Muscle of arm (tissue), 12 donors: ENCODE data around the gene EML6. TPM values are rescaled to one million over a fixed set of nuclear protein-coding genes. Genes with fewer than 3 reads are reported as not detected.

Source experiments
- DNase-seq: peaks from one replicate; pipeline ENCODE4 v3.0.0-alpha.2; 2013
- polyA plus RNA-seq, 12 donors: library from polyadenylated mRNA; unstranded; fragments of 120-200 nt; gene quantifications; one replicate each; pipeline ENCODE4 v1.2.1, GENCODE V29; 2013; ENCODE audit not compliant: insufficient read length in 12 of 12

The EML6 gene
- polyA plus RNA-seq, 12 donors = 7.3 to 52.3 (median 28.1) TPM; not detected in 1

GRCh38 chr2:54997826-54998225 is 274.4 kb downstream of the EML6 start:
- no peak for DNase-seq

GRCh38 chr2:54999182-54999581 is 275.7 kb downstream of the EML6 start:
- no peak for DNase-seq

- DNase-seq = no peak
Observed at GRCh38 chr2:55000341-55000740, 276.9 kb downstream of the EML6 start.

GRCh38 chr2:55001716-55002115 is 278.3 kb downstream of the EML6 start:
- no peak for DNase-seq

- no peak for DNase-seq
Observed at GRCh38 chr2:55003706-55004639, 280.5 kb downstream of the EML6 start.

- DNase-seq = no peak
Observed at GRCh38 chr2:55006306-55006705, 282.8 kb downstream of the EML6 start.

- DNase-seq = no peak
Observed at GRCh38 chr2:55009277-55010060, 286.0 kb downstream of the EML6 start.

- DNase-seq = peak; percentile 53
Observed at GRCh38 chr2:55010149-55010591, 286.7 kb downstream of the EML6 start.

GRCh38 chr2:55010915-55011314 is 287.5 kb downstream of the EML6 start:
- DNase-seq = no peak

GRCh38 chr2:55011831-55012671 is 288.6 kb downstream of the EML6 start:
- no peak for DNase-seq

GRCh38 chr2:55012672-55013484 is 289.4 kb downstream of the EML6 start:
- DNase-seq = no peak

GRCh38 chr2:55013936-55014335 is 290.5 kb downstream of the EML6 start:
- no peak for DNase-seq

GRCh38 chr2:55014962-55015939 is 291.8 kb downstream of the EML6 start:
- no peak for DNase-seq

GRCh38 chr2:55017428-55017827 is 294.0 kb downstream of the EML6 start:
- DNase-seq = no peak

- no peak for DNase-seq
Observed at GRCh38 chr2:55017880-55018279, 294.4 kb downstream of the EML6 start.

GRCh38 chr2:55018619-55019018 is 295.2 kb downstream of the EML6 start:
- DNase-seq = no peak

GRCh38 chr2:55019526-55020258 is 296.2 kb downstream of the EML6 start:
- no peak for DNase-seq
